Stomach smooth muscle (tissue), 2 donors: Measurements from ENCODE around the gene C3orf85.
"Not testable (repeated sequence)": the region's sequence is repeated elsewhere in the genome, so short reads cannot be mapped to it uniquely, and the experiment has no call there.

Experiments
- H3K27ac ChIP-seq: one replicate; pipeline ENCODE4 v1.7.0; 2013; ENCODE audit warnings: mild to moderate bottlenecking, low read length, inconsistent platforms
- H3K27me3 ChIP-seq, 2 donors: one replicate each; pipeline ENCODE4 v1.7.0; 2013; ENCODE audit warnings: low read length in 2 of 2; ENCODE audit not compliant: insufficient read depth in 2 of 2, control insufficient read depth in 1 of 2
- H3K36me3 ChIP-seq, 2 donors: one replicate each; pipeline ENCODE4 v1.7.0; 2013; ENCODE audit warnings: low read length in 2 of 2; ENCODE audit not compliant: control insufficient read depth in 2 of 2, insufficient read depth in 2 of 2
- H3K4me1 ChIP-seq: one replicate; pipeline ENCODE4 v1.7.0; 2013; ENCODE audit warnings: low read length; ENCODE audit not compliant: control insufficient read depth, insufficient read depth
- H3K4me3 ChIP-seq, 2 donors: one replicate each; pipeline ENCODE4 v1.7.0; 2013; ENCODE audit warnings: low read length in 2 of 2
- H3K9ac ChIP-seq, 2 donors: one replicate each; pipeline ENCODE4 v1.7.0; 2013; ENCODE audit warnings: low read length in 2 of 2, mild to moderate bottlenecking in 1 of 2
- H3K9me3 ChIP-seq, 2 donors: one replicate each; pipeline ENCODE4 v1.7.0; 2013; ENCODE audit warnings: low read length in 2 of 2; ENCODE audit not compliant: control insufficient read depth in 2 of 2
- donor health status: healthy.
- donor health status: Pancreatic carcinoma.

Gene C3orf85

GRCh38 chr3:109117939-109118338 lies 18.6 kb upstream of the C3orf85 start, which contains the start of gene MORC1:
Gene MORC1 (minus strand): TSS chr3:109118134. CDS start chr3:109118059, 75 bp downstream.
- H3K4me1 ChIP-seq: no peaks in the 10 kb centered on the region
- no peaks in the 10 kb centered on the region for H3K9me3 ChIP-seq
- H3K4me3 ChIP-seq: no peak within 1 kb of the TSS
- H3K9ac ChIP-seq: no peak within 1 kb of the TSS
- no peak within 1 kb of the TSS for H3K27ac ChIP-seq
- no peaks in the 10 kb centered on the region for H3K27me3 ChIP-seq
- H3K36me3 ChIP-seq: no peaks in the 10 kb centered on the region

- no peaks in the 10 kb centered on the region for H3K27me3 ChIP-seq
- no peak overlapping the region for H3K4me3 ChIP-seq
- no peaks in the 10 kb centered on the region for H3K4me1 ChIP-seq
- H3K9ac ChIP-seq: no peak overlapping the region
- no peaks in the 10 kb centered on the region for H3K36me3 ChIP-seq
- H3K9me3 ChIP-seq: no peaks in the 10 kb centered on the region
- no peak overlapping the region for H3K27ac ChIP-seq
These were observed 17.9 kb upstream of the C3orf85 start for GRCh38 chr3:109118584-109118983.

GRCh38 chr3:109122690-109123089 lies 13.8 kb upstream of the C3orf85 start:
- Histone ChIP-seq H3K27me3 (no peaks in the 10 kb centered on the region), H3K9me3 (no peaks in the 10 kb centered on the region), H3K36me3 (no peaks in the 10 kb centered on the region), H3K4me1 (no peaks in the 10 kb centered on the region), H3K4me3 (no peak overlapping the region), H3K9ac (no peak overlapping the region), H3K27ac (no peak overlapping the region)

- no peak overlapping the region for H3K4me3 ChIP-seq
These were observed 10.6 kb upstream of the C3orf85 start for GRCh38 chr3:109125902-109126301.

GRCh38 chr3:109127553-109127952 lies 9.0 kb upstream of the C3orf85 start:
- Histone ChIP-seq H3K36me3 (no peaks in the 10 kb centered on the region), H3K27me3 (no peaks in the 10 kb centered on the region), H3K4me3 (no peak overlapping the region), H3K9me3 (no peaks in the 10 kb centered on the region), H3K4me1 (no peaks in the 10 kb centered on the region), H3K9ac (no peak overlapping the region), H3K27ac (no peak overlapping the region)

More at GRCh38 chr3:109125902-109126301, 10.6 kb upstream of the C3orf85 start:
- H3K9me3 ChIP-seq: no peaks in the 10 kb centered on the region
- H3K36me3 ChIP-seq: no peaks in the 10 kb centered on the region
- H3K4me1 ChIP-seq: no peaks in the 10 kb centered on the region
- no peak overlapping the region for H3K27ac ChIP-seq
- no peaks in the 10 kb centered on the region for H3K27me3 ChIP-seq
- H3K9ac ChIP-seq: no peak overlapping the region

GRCh38 chr3:109131276-109131675 lies 5.2 kb upstream of the C3orf85 start:
- Histone ChIP-seq H3K9ac (no peak overlapping the region), H3K4me3 (no peak overlapping the region), H3K9me3 (no peaks in the 10 kb centered on the region), H3K36me3 (no peaks in the 10 kb centered on the region), H3K4me1 (no peaks in the 10 kb centered on the region), H3K27me3 (no peaks in the 10 kb centered on the region), H3K27ac (no peak overlapping the region)

GRCh38 chr3:109132801-109133473 lies 3.6 kb upstream of the C3orf85 start:
- no peaks in the 10 kb centered on the region for H3K4me1 ChIP-seq
- H3K4me3 ChIP-seq: no peak overlapping the region
- H3K27me3 ChIP-seq: no peaks in the 10 kb centered on the region
- no peaks in the 10 kb centered on the region for H3K9me3 ChIP-seq
- no peak overlapping the region for H3K27ac ChIP-seq
- H3K36me3 ChIP-seq: no peaks in the 10 kb centered on the region
- no peak overlapping the region for H3K9ac ChIP-seq

GRCh38 chr3:109133474-109133816 lies 3.1 kb upstream of the C3orf85 start:
- H3K36me3 ChIP-seq, H3K9ac ChIP-seq, H3K27me3 ChIP-seq, H3K4me3 ChIP-seq, H3K9me3 ChIP-seq, H3K27ac ChIP-seq, H3K4me1 ChIP-seq: not testable (repeated sequence)

GRCh38 chr3:109137761-109138160 lies 1.2 kb downstream of the C3orf85 start:
- Histone ChIP-seq H3K36me3 (no peaks in the 10 kb centered on the region), H3K9ac (no peak overlapping the region), H3K27me3 (no peaks in the 10 kb centered on the region), H3K27ac (no peak overlapping the region), H3K4me3 (no peak overlapping the region), H3K9me3 (no peaks in the 10 kb centered on the region), H3K4me1 (no peaks in the 10 kb centered on the region)

- no peak overlapping the region for H3K27ac ChIP-seq
- no peak overlapping the region for H3K9ac ChIP-seq
- no peaks in the 10 kb centered on the region for H3K9me3 ChIP-seq
- H3K27me3 ChIP-seq: no peaks in the 10 kb centered on the region
- H3K4me3 ChIP-seq: no peak overlapping the region
- H3K4me1 ChIP-seq: no peaks in the 10 kb centered on the region
- H3K36me3 ChIP-seq: no peaks in the 10 kb centered on the region
These were observed 3.8 kb downstream of the C3orf85 start for GRCh38 chr3:109140318-109140717.

- no peaks in the 10 kb centered on the region for H3K4me1 ChIP-seq
- no peaks in the 10 kb centered on the region for H3K36me3 ChIP-seq
- H3K9ac ChIP-seq: no peak overlapping the region
- peaks cover 0 to 5% of the 10 kb centered on the region in 2 donors for H3K9me3 ChIP-seq
- H3K27me3 ChIP-seq: no peaks in the 10 kb centered on the region
- no peak overlapping the region for H3K27ac ChIP-seq
- H3K4me3 ChIP-seq: no peak overlapping the region
These were observed 7.1 kb downstream of the C3orf85 start for GRCh38 chr3:109143646-109144045.
